HTR-8/SVneo (cell line): ENCODE data around the gene TWF2.
A peak's percentile ranks its signal among the peaks of the same experiment; 100 is the strongest.

Experiments
- DNase-seq: peaks from one replicate; pipeline ENCODE4 v3.0.0; 2011; ENCODE audit warnings: low spot score, mixed read lengths; ENCODE audit not compliant: insufficient read length
- FAIRE-seq: peaks from 2 replicates; lab custom pipeline; 2011; peaks lifted over from hg19 to GRCh38; lab: Jason Lieb, UNC

TWF2 gene

GRCh38 chr3:52259448-52259847 is 20.5 kb upstream of the TWF2 start:
- DNase-seq (no peak), FAIRE-seq (peak; percentile 63)

GRCh38 chr3:52259035-52259434 is 20.1 kb upstream of the TWF2 start:
- DNase-seq (no peak), FAIRE-seq (no peak)

DNA sequence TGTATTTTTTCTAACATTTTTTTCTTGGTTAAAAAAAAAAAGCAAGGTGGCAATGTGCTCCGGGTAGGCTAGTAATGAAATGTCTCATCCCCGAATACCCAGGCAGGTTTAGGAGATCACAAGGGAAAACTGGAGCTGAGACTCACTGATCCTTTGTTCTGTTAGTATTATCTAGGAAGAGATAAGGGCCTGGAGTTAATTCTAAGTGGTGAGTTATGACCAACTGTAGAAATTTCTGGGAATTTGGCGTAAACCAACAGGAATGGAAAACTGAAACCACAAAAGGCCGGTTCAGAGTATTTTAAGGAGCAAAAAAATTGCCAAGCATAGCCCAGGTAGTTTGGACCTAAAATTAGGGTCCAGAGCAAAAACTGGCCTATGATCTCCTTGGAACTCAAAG is 19.0 kb upstream of the TWF2 start:
- no peak for FAIRE-seq
- DNase-seq = no peak

- DNase-seq = no peak
- FAIRE-seq = no peak
Measured at GRCh38 chr3:52256622-52257021, 17.7 kb upstream of the TWF2 start.

DNA sequence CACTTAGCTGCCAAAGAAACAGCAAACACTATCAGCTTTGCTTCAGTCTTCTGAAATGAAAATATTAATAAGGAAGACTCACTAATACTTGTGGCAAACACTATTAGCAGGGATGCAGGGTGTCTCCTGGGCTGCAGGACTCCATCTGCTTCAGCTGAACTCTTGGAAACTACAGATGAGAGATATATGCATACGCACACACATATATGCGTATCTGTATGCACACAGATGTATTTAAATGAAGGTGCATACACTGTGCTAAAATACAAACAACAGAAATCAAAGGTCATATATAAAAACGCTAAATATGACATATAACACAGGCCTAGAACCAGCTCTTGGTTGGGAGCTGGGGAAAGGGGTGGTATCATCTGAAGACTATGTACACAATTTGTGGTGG is 17.2 kb upstream of the TWF2 start:
- no peak for DNase-seq
- peak; percentile 64 for FAIRE-seq

- DNase-seq = no peak
Measured at GRCh38 chr3:52254608-52255007, 15.7 kb upstream of the TWF2 start.

GRCh38 chr3:52253314-52254304 is 14.7 kb upstream of the TWF2 start:
- no peak for DNase-seq
- FAIRE-seq = peak; percentile 80

More at GRCh38 chr3:52254608-52255007, 15.7 kb upstream of the TWF2 start:
- FAIRE-seq = no peak

- FAIRE-seq (no peak), DNase-seq (no peak)
Measured at GRCh38 chr3:52250122-52250521, 11.2 kb upstream of the TWF2 start.

GRCh38 chr3:52249683-52250082 is 10.7 kb upstream of the TWF2 start:
- FAIRE-seq = peak; percentile 67

GRCh38 chr3:52248816-52249547 is 10.0 kb upstream of the TWF2 start:
- DNase-seq = no peak
- no peak for FAIRE-seq

More at GRCh38 chr3:52249683-52250082, 10.7 kb upstream of the TWF2 start:
- no peak for DNase-seq

DNA sequence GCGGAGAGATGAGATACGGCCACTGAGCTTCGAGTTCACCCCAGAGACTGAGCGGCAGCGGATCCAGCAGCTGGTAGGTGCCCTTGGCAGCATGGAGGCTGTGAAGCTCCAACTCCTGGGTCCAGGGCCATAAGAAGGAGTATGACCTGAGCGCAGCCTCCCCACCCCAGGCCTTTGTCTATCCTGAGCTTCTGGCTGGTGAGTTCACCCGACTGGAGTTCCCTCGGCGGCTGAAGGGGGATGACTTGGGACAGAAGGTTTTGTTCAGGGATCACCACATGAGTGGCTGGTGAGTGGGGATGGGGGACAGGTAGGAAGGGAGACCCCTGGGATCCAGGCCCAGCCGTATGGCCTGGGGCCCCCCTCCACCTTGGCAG is 9.2 kb upstream of the TWF2 start:
- no peak for FAIRE-seq
- DNase-seq = no peak

DNA sequence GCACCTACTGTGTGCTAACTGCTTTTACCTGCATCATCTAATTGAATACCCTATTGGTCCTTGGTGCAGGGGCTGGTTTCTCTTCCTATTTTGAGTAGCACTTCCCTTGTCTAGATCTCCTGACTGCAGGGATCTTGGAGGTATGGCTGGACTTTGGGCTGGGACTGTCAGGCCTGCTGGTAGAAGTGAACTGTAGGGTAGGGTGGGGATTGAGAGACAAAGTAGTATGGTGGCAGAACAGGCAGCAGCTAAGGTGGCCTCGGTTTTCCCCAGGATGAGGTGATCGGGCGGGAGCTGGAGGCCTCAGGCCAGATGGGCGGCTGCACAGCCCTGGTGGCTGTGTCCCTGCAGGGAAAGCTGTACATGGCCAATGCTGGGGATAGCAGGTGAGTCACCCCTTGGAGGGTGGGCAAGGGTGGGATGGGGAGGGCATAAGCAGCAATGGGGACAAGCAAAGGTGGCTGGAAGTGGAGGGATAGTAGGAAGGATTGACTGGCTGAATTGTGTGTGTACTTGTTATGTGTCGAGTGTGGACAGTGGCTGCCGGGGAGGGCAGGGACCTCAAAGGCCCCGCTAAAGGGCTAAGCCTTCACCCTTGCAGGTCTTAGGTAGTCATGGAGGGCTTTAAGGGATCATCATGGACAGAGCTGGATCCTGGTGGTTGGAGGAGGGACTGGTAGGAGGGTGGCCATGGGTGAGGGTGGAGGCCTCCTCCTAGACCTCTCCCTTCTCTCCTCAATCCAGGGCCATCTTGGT is 8.6 kb upstream of the TWF2 start:
- DNase-seq = no peak

GRCh38 chr3:52246728-52247408 is 7.9 kb upstream of the TWF2 start:
- DNase-seq (no peak), FAIRE-seq (no peak)

More for the DNA sequence above, 8.6 kb upstream of the TWF2 start:
- peak; percentile 59 for FAIRE-seq

GRCh38 chr3:52246264-52246620 is 7.3 kb upstream of the TWF2 start:
- FAIRE-seq (peak; percentile 4), DNase-seq (no peak)

DNA sequence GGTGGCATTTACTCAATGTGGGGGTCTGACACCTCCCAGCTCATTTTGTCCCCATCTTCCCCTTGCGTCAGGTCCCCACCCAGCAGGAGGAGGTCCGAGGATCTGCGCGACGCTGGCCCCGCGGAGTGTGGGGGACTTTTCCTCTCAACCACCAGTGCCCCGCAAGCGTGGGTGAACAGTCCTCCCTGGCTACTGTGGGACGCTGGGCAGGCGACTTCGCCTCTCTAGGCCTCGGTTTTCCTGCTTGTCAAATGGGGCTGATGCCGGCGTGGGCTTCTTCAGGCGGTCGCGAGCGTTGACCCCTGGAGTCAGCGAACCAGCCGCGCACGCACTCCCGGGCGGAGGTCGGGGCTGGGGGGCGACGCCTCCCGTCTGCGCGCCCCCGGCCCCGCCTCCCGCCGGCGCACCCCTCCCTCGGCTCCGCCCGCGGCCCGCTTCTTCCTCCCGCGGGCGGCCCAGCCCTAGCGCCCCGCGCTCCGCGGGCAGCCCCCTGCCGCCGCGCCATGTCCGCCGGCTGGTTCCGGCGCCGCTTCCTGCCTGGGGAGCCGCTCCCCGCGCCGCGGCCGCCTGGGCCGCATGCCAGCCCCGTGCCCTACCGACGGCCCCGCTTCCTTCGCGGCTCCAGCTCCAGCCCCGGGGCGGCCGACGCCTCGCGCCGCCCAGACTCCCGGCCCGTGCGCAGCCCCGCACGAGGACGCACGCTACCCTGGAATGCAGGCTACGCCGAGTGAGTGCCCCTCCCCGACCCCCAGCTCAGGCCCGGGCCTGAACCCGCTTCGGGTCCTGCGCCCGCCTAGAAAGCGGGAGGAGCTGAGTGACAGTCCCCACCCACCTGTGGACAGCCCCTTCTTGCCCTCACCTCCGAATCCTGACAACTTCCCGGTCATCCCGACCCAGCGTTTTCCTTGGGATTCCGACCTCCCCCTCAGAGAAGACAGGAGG is 6.6 kb upstream of the TWF2 start, which contains the start of gene PPM1M:
PPM1M (plus strand) TSS at position 438 of the 942 bp plus-strand sequence; CDS start at position 504, 66 bp downstream.
- FAIRE-seq (peak; percentile 44), DNase-seq (peak; percentile 65)

- FAIRE-seq = peak; percentile 73
Measured at GRCh38 chr3:52243791-52244628, 5.1 kb upstream of the TWF2 start.

GRCh38 chr3:52242039-52242438 is 3.1 kb upstream of the TWF2 start:
- DNase-seq = no peak
- no peak for FAIRE-seq

More at GRCh38 chr3:52243791-52244628, 5.1 kb upstream of the TWF2 start:
- peak; percentile 72 for DNase-seq

DNA sequence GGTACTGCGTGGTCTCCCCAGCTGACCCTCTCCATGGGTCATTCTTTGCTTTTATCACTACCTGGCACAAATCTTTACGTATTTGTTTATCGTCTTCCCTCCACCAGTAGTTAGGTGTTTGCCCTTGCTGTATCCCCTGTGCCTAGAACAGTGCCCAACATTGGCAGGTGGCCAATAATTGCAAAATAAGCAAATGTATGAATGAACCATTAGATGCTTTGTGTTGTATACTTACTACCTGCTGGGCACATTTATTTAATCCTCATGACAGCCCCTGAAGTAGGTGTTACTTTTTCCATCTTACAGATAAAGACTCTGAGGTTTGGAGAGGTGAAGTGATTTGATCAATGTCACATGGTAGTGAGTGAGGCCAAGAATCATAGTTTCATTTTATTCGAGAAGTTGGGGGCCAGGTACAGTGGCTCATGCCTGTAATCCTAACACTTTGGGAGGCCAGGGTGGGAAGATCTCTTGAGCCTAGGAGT is 2.0 kb upstream of the TWF2 start:
- DNase-seq (no peak), FAIRE-seq (no peak)
